H7 (cell line): ENCODE measurements around the gene ITM2C. TPM values are rescaled to one million over a fixed set of nuclear protein-coding genes. Genes with fewer than 3 reads are reported as not detected.
A peak's percentile ranks its signal among the peaks of the same experiment; 100 is the strongest.

Source experiments
- DNase-seq: peaks from one replicate; pipeline ENCODE4 v3.0.0; 2012
- H3K27me3 ChIP-seq: 2 replicates; pipeline ENCODE4 v1.6.0; 2011; ENCODE audit warnings: mild to moderate bottlenecking, low read length; ENCODE audit not compliant: control insufficient read depth, insufficient read depth
- H3K36me3 ChIP-seq: replicated peaks from 2 replicates; pipeline ENCODE4 v1.5.1; 2011; ENCODE audit warnings: low read length; ENCODE audit not compliant: control insufficient read depth, insufficient read depth
- H3K4me3 ChIP-seq: 2 replicates; pipeline ENCODE4 v1.5.1; 2011; ENCODE audit warnings: low read depth, mild to moderate bottlenecking, control low read depth, low read length, moderate library complexity; ENCODE audit not compliant: insufficient read depth
- total RNA-seq: library from RNA; depleted of rRNA; stranded (reverse); fragments of >200 nt; shearing (Covaris generic); gene quantifications from 2 replicates; pipeline ENCODE4 v1.2.3, GENCODE V29; 2014

Gene ITM2C
- total RNA-seq, 1 experiment from 2014 or later: 392 TPM

DNA sequence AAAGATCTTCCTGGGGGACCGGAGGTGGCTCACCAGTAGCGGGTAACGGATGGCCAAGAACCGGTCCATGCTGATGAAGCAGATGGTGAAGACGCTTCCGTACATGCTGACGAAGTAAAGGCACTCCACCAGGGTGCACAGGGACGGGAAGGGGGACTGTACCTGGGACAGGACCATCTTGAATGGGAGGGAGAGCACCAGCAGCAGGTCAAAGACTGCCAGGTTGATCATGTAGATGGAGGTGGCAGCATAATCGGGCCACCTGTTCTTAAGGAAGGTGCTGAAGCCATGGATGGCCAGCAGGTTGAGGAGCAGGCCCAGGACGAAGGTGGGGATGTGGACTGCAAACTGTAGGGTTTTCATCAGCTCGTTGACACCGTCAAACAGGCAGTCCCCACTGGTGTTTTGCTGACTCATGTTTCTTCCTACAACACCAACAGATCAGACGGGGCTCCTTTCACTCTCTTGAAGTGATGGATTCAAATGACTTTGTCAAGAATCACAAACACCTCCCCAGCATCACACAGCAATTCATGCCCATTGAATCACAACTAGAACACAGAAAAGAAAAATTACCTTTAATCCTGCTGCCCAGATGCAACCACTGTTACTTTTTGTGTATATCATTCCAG, 45.9 kb downstream of the ITM2C start:
- H3K27me3 ChIP-seq: no peaks in the 10 kb centered on the region; the same call in 1 of the 2 replicates
- DNase-seq: no peak
- H3K4me3 ChIP-seq: no peak overlapping the region
- no peaks in the 10 kb centered on the region for H3K36me3 ChIP-seq

DNA sequence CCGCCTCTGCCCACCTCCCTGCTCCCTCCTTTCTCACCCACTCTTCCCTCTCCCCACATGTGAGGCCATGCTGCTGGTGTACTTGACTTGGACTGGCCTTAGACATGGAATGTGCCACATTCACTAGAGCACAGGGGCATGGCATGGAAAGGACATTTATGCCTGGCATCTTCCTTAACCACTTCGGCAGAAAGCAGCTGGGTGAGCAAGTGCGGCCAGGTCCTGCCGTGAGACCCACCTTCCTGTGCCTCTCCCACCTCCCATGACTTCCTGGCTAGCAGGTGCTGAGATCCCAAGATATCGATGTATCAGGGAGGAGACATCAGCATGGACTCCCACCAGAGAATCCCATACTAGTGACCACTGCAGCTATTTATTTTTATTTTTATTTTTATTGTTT, 47.3 kb downstream of the ITM2C start:
- no peak overlapping the region for H3K4me3 ChIP-seq
- DNase-seq: no peak
- no peaks in the 10 kb centered on the region; the same call in 1 of the 2 replicates for H3K27me3 ChIP-seq
- H3K36me3 ChIP-seq: no peaks in the 10 kb centered on the region

- no peak overlapping the region for H3K4me3 ChIP-seq
- no peaks in the 10 kb centered on the region; the same call in 1 of the 2 replicates for H3K27me3 ChIP-seq
- no peak for DNase-seq
- H3K36me3 ChIP-seq: no peaks in the 10 kb centered on the region
Observed at GRCh38 chr2:230912724-230913123, 48.0 kb downstream of the ITM2C start.

GRCh38 chr2:230913406-230914143, 48.8 kb downstream of the ITM2C start:
- H3K36me3 ChIP-seq: no peaks in the 10 kb centered on the region
- no peaks in the 10 kb centered on the region for H3K27me3 ChIP-seq
- DNase-seq: peak; percentile 84
- H3K4me3 ChIP-seq: no peak overlapping the region

DNA sequence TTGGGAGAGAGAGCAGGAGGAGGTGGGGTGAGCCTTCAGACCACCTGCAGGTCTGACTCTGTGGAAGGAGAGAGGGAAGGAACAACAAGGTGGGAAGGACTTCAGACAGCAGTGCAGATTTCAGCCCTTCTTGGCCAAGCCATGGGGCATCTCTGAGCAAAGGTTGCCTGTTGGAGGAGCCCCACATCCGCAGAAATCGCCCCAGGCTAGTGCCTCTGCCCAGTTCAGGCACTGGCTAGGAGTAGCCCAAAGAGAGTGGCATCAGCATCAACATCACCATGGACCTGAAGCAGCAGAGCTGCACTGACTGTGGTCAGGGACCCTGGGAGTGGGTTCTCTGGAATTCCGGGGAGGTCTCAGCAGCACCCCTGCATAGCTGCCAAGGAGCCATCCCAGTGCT, 50.1 kb downstream of the ITM2C start:
- H3K27me3 ChIP-seq: no peaks in the 10 kb centered on the region
- no peak overlapping the region for H3K4me3 ChIP-seq
- no peaks in the 10 kb centered on the region for H3K36me3 ChIP-seq
- DNase-seq: no peak

GRCh38 chr2:230915319-230915718, 50.6 kb downstream of the ITM2C start:
- H3K27me3 ChIP-seq: no peaks in the 10 kb centered on the region
- H3K36me3 ChIP-seq: no peaks in the 10 kb centered on the region
- H3K4me3 ChIP-seq: no peak overlapping the region
- no peak for DNase-seq

- no peaks in the 10 kb centered on the region for H3K36me3 ChIP-seq
- no peak for DNase-seq
- no peaks in the 10 kb centered on the region for H3K27me3 ChIP-seq
- no peak overlapping the region for H3K4me3 ChIP-seq
Observed at GRCh38 chr2:230916218-230916617, 51.5 kb downstream of the ITM2C start.

DNA sequence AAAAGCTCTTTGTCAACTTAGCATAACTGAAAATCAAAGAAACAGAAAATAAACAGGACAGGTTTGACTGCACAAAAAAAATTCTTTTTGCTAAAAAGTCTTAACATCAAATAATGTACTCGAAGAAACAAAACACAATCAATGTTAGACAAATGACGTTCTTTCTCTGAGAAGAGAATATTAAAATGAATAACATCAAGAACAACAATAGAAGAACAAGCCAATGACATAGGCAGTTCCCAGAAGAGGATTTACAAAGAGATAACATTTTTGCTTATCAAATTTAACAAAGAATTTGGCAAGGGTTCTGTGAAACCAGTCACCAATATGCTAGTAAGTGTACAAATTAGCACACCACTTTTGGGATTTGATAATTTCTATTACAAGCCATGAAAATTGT, 54.5 kb downstream of the ITM2C start:
- Histone ChIP-seq H3K36me3 (no peaks in the 10 kb centered on the region), H3K4me3 (no peak overlapping the region), H3K27me3 (no peaks in the 10 kb centered on the region)
- no peak for DNase-seq

GRCh38 chr2:230919681-230920080, 54.9 kb downstream of the ITM2C start:
- H3K36me3 ChIP-seq: no peaks in the 10 kb centered on the region
- H3K27me3 ChIP-seq: no peaks in the 10 kb centered on the region
- no peak for DNase-seq
- no peak overlapping the region for H3K4me3 ChIP-seq

- no peak for DNase-seq
Observed at GRCh38 chr2:230920167-230920566, 55.4 kb downstream of the ITM2C start.

GRCh38 chr2:230921806-230922595, 57.3 kb downstream of the ITM2C start:
- no peak for DNase-seq

More at GRCh38 chr2:230920167-230920566, 55.4 kb downstream of the ITM2C start:
- no peaks in the 10 kb centered on the region for H3K36me3 ChIP-seq
- H3K27me3 ChIP-seq: no peaks in the 10 kb centered on the region
- no peak overlapping the region for H3K4me3 ChIP-seq

DNA sequence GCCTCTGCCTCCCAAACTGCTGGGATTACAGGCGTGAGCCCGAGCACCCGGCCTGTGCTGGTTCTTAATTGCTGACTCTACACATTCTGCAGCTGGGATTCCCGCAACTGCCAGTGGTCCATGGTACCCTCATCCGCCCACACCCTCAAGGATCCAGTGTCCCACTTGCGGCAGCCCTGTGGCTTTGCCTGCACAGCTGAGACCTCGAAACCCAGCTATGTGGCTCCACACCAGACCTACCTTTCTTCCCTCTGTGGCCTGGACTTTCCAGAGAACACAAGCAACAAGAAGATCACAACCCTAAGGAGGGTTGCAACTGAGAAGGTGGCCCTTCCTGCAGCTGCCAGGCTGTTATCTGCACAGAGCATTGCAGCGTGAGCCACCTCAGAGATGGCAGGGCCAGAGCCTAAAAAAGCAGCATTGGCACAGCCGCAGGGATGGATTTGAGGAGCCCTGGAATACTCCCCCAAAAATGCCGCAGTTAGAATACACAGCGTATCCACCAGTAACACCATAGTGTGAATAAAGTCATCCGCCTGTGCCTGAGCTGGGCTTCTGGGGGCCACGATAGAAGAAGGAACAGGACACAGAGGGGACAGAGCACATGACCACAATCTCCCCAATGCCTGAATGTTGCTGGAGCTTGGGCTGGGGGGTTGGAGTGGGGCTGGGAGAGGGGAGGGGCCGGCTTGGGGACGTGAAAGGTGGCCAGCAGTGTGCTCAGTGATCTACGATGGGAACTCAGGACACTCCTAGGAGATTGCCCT, 58.4 kb downstream of the ITM2C start:
- Histone ChIP-seq H3K27me3 (no peaks in the 10 kb centered on the region), H3K4me3 (no peak overlapping the region), H3K36me3 (no peaks in the 10 kb centered on the region)
- DNase-seq: no peak

More at GRCh38 chr2:230921806-230922595, 57.3 kb downstream of the ITM2C start:
- Histone ChIP-seq H3K27me3 (no peaks in the 10 kb centered on the region), H3K4me3 (no peak overlapping the region), H3K36me3 (no peaks in the 10 kb centered on the region)

GRCh38 chr2:230924092-230924469, 59.3 kb downstream of the ITM2C start:
- no peaks in the 10 kb centered on the region for H3K36me3 ChIP-seq
- H3K27me3 ChIP-seq: no peaks in the 10 kb centered on the region
- DNase-seq: no peak
- no peak overlapping the region for H3K4me3 ChIP-seq
